Karpas-422 (cell line): ENCODE results near the gene EML6. TPM values are rescaled to one million over a fixed set of nuclear protein-coding genes. Genes with fewer than 3 reads are reported as not detected.

Source experiments
- DNase-seq: peaks from one replicate; pipeline ENCODE4 v3.0.0-alpha.2; 2015
- H2AFZ ChIP-seq: fragments of 200-600 bp; sonication (generic); 2 replicates; pipeline ENCODE4 v1.6.1; 2014; ENCODE audit warnings: antibody characterized with exemption, low read length, mixed read lengths
- H3K27ac ChIP-seq: fragments of 200-600 bp; sonication (generic); 2 replicates; pipeline ENCODE4 v1.5.1; 2014; ENCODE audit warnings: mild to moderate bottlenecking, low read length, moderate library complexity
- H3K27me3 ChIP-seq: fragments of 200-600 bp; sonication (generic); 2 replicates; pipeline ENCODE4 v1.6.1; 2014; ENCODE audit warnings: low read length, mixed read lengths
- H3K36me3 ChIP-seq: fragments of 200-600 bp; sonication (generic); 2 replicates; pipeline ENCODE4 v1.6.1; 2014; ENCODE audit warnings: low read length, mixed read lengths; ENCODE audit not compliant: insufficient read depth
- H3K4me1 ChIP-seq: fragments of 200-600 bp; sonication (generic); 2 replicates; pipeline ENCODE4 v1.6.1; 2014; ENCODE audit warnings: mild to moderate bottlenecking, low read length, mixed read lengths
- H3K4me2 ChIP-seq: fragments of 200-600 bp; sonication (generic); 2 replicates; pipeline ENCODE4 v1.6.1; 2014; ENCODE audit warnings: low read length, low read depth, mild to moderate bottlenecking; ENCODE audit not compliant: poor library complexity, severe bottlenecking
- H3K4me3 ChIP-seq: fragments of 200-600 bp; sonication (generic); 2 replicates; pipeline ENCODE4 v1.5.1; 2014; ENCODE audit warnings: mild to moderate bottlenecking, antibody characterized with exemption, low read length, mixed read lengths
- H3K79me2 ChIP-seq: fragments of 200-600 bp; sonication (generic); 2 replicates; pipeline ENCODE4 v1.6.1; 2014; ENCODE audit warnings: mild to moderate bottlenecking, low read length, mixed read lengths
- H3K9ac ChIP-seq: fragments of 200-600 bp; sonication (generic); 2 replicates; pipeline ENCODE4 v1.6.0; 2014; ENCODE audit warnings: low read length
- H3K9me2 ChIP-seq: fragments of 200-600 bp; sonication (generic), shearing (Covaris generic); replicated peaks from 2 replicates; pipeline ENCODE4 v1.6.0; 2014; ENCODE audit warnings: mild to moderate bottlenecking, low read length, moderate library complexity; ENCODE audit not compliant: insufficient read depth
- H3K9me3 ChIP-seq: fragments of 300-700, 200-600 bp; sonication (generic); 2 replicates; pipeline ENCODE4 v1.6.1; 2014; ENCODE audit warnings: low read length, mixed read lengths
- H4K20me1 ChIP-seq: fragments of 200-600 bp; sonication (generic); 2 replicates; pipeline ENCODE4 v1.6.1; 2014; ENCODE audit warnings: mild to moderate bottlenecking, antibody characterized with exemption, low read length, low read depth; ENCODE audit not compliant: insufficient read depth
- total RNA-seq: library from RNA; depleted of rRNA; stranded (reverse); fragments of >200 nt; shearing (Covaris generic); gene quantifications from 2 replicates; pipeline ENCODE4 v1.2.3, GENCODE V29; 2014; ENCODE audit warnings: low replicate concordance

The EML6 gene
- total RNA-seq, 1 experiment from 2014 or later, result 187 TPM

DNA sequence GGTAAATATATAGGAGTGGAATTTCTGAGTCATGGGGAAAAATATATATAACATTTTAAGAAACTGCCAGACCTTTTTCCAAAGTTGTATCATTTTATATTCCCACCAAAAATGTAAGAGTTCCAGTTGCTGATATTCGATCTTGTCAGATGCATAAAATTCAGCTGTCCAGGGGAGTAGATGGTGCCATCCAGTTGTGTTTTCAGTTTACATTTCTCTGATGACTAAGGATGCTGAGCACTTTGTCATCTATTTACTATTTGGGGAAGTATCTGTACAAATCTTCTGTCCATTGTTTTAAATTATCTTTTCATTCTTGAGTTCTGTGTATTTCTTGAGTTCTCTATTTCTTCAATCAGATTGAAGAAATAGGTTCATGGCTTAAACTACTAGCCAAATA, 200.7 kb downstream of the EML6 start:
- Histone ChIP-seq H3K27ac (no peak overlapping the region), H2AFZ (no peak overlapping the region), H3K36me3 (peaks cover 78% of the 10 kb centered on the region), H3K4me1 (no peaks in the 10 kb centered on the region), H3K4me3 (no peak overlapping the region), H3K79me2 (no peaks in the 10 kb centered on the region), H3K9ac (no peak overlapping the region), H3K9me2 (no peaks in the 10 kb centered on the region), H3K27me3 (no peaks in the 10 kb centered on the region), H3K9me3 (no peaks in the 10 kb centered on the region), H3K4me2 (no peak overlapping the region), H4K20me1 (no peaks in the 10 kb centered on the region)
- no peak for DNase-seq

DNA sequence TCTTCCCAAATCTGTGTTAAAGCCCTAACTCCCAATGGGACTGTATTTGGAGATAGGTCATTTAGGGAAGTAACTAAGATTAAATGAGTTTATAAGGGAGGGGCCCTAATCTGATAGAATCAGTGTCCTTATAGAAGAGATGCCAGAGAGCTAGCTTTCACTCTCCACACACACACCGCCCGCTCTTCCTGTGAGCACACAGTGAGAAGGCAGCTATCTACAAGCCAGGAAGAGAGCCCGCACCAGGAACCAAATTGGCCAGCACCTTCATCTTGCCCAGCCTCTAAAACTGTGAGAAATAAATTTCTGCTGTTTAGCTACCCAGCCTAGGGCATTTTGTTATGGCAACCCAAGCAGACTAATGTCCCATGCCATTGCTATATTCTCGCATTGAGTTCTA, 201.6 kb downstream of the EML6 start:
- no peaks in the 10 kb centered on the region for H3K4me1 ChIP-seq
- DNase-seq, result no peak
- H2AFZ ChIP-seq, result no peak overlapping the region
- peaks cover 72% of the 10 kb centered on the region for H3K36me3 ChIP-seq
- no peaks in the 10 kb centered on the region for H3K9me3 ChIP-seq
- no peaks in the 10 kb centered on the region for H3K9me2 ChIP-seq
- H3K27me3 ChIP-seq, result no peaks in the 10 kb centered on the region
- H3K4me3 ChIP-seq, result no peak overlapping the region
- no peak overlapping the region for H3K4me2 ChIP-seq
- no peak overlapping the region for H3K9ac ChIP-seq
- H4K20me1 ChIP-seq, result no peaks in the 10 kb centered on the region
- no peak overlapping the region for H3K27ac ChIP-seq
- H3K79me2 ChIP-seq, result no peaks in the 10 kb centered on the region

DNA sequence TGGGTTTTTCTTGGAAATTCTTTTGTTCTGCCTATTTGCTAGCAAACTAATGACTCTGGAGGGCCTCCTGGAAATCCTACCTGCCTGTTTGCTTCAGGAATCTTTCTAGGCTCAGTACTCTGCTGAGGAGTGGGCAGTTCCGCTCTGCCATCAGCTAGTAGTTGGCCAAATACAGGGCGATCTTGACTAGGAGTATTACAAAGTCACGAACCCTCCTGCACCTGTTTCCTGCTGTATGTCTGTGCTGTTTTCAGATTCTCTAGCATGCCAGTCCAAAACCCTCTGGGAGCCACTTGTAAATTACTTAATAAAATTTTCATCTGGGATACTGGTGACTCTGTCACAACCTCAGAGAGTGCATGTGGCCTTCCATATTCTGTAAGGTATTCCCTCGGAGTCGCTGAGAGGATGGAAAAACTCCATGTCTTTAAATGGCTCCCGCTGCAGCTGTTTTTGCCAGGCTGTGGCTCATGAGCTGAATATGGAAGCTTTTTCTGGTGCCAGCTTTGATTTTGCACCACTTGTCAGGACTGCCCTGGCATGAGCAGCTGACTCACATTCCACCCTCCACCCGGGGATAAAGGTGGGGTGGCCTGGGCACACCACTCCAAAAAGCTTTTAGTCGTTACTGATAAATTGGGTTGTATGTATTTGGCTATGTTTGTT, 203.8 kb downstream of the EML6 start:
- Histone ChIP-seq H3K79me2 (no peaks in the 10 kb centered on the region), H3K4me2 (no peak overlapping the region), H3K4me1 (no peaks in the 10 kb centered on the region), H2AFZ (no peak overlapping the region), H3K27ac (no peak overlapping the region), H3K36me3 (peaks cover 67% of the 10 kb centered on the region), H3K9me2 (no peaks in the 10 kb centered on the region), H3K9me3 (no peaks in the 10 kb centered on the region), H3K27me3 (no peaks in the 10 kb centered on the region), H3K4me3 (no peak overlapping the region), H3K9ac (no peak overlapping the region), H4K20me1 (no peaks in the 10 kb centered on the region)
- no peak for DNase-seq

DNA sequence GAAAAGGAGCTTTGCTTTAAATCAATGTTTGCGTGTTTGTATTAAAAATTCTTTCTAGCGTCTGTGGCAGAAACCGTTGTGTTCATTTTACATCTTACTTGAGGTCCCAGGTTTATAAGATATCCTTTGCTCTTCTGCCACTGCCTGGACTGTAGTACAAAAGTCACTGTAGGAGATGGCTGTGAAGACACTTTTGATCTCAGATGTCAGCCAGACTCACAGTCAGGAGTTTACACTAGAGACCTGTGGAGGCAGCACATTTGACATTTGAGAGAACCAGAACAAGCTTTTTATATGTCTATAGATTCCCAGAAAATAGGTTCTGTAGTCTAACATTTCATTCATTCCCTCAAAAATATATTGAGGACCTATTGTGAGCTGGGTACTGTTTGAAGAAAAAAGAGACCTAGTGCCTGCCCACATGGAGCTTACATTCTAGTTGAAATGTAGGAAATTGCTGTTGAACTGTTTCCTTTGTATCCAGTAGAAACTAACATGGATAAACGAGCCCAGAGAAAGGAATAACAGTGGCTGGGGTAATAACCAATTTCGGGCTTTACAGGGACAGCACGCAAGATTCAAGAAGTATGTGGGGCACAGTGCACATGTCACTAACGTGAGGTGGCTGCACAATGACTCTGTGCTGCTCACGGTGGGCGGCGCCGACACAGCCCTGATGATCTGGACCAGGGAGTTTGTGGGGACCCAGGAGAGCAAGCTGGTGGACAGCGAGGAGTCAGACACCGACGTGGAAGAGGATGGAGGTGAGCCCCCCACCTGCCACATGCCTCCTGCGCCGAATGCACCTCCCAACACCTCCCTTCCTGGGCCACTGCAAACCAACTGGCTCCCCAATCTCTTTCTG, 204.5 kb downstream of the EML6 start:
- no peak overlapping the region for H3K4me2 ChIP-seq
- no peaks in the 10 kb centered on the region for H3K9me3 ChIP-seq
- no peaks in the 10 kb centered on the region for H3K9me2 ChIP-seq
- no peak overlapping the region for H2AFZ ChIP-seq
- no peaks in the 10 kb centered on the region for H3K4me1 ChIP-seq
- no peaks in the 10 kb centered on the region for H3K79me2 ChIP-seq
- H3K9ac ChIP-seq, result no peak overlapping the region
- H3K27ac ChIP-seq, result no peak overlapping the region
- peaks cover 75% of the 10 kb centered on the region for H3K36me3 ChIP-seq
- DNase-seq, result no peak
- H3K27me3 ChIP-seq, result no peaks in the 10 kb centered on the region
- no peaks in the 10 kb centered on the region for H4K20me1 ChIP-seq
- no peak overlapping the region for H3K4me3 ChIP-seq

DNA sequence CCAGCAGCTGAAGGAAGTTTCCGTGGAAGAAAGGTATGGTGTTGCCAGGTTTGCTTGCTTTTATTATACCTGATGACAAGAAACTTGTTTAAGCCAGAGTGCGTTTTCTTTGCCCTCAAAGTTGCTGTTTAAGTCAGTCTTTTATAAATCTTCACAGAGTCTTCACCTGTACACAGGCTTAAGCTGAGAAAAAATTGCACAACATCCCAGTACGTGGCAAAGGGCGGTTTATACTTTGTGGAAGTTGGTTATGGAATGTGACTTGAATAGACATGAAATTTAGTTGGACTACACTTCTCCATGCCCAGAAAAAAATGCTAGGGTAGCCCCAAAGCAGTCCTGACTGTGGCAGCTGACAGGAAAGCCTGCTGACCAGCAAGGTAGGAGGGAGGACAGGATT, 205.3 kb downstream of the EML6 start:
- Histone ChIP-seq H3K79me2 (no peaks in the 10 kb centered on the region), H3K4me3 (no peak overlapping the region), H3K9me2 (no peaks in the 10 kb centered on the region), H4K20me1 (no peaks in the 10 kb centered on the region), H3K9me3 (no peaks in the 10 kb centered on the region), H3K4me1 (no peaks in the 10 kb centered on the region), H3K4me2 (no peak overlapping the region), H3K36me3 (peaks cover 76% of the 10 kb centered on the region), H3K27me3 (no peaks in the 10 kb centered on the region), H3K9ac (no peak overlapping the region), H2AFZ (no peak overlapping the region), H3K27ac (no peak overlapping the region)
- no peak for DNase-seq

DNA sequence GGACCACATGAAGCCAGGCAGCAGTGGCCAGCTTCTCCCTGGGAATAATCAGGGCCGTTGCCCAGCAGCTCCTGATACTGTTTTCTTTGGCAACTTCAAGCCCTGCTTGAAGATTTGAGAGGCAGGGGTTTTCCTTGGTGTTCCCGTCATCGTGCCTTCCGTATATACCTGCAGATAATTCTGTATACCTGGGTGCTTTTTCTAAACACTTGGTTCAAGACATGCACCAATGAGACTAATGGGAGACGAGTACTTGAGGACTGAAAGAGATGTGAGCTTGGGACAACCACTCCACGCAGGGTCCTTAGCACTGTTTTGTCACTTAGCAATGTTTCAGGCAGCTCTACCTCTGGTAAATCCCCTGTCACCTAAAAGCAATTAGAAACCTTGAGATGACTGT, 208.0 kb downstream of the EML6 start:
- H3K4me1 ChIP-seq, result peaks cover 10% of the 10 kb centered on the region
- no peak overlapping the region for H2AFZ ChIP-seq
- H3K27me3 ChIP-seq, result no peaks in the 10 kb centered on the region
- 0 out of 2 replicates have a peak, but pooled peaks cover 6% of the 10 kb centered on the region for H3K79me2 ChIP-seq
- no peaks in the 10 kb centered on the region for H3K9me2 ChIP-seq
- H3K9me3 ChIP-seq, result no peaks in the 10 kb centered on the region
- H3K9ac ChIP-seq, result no peak overlapping the region
- H3K4me2 ChIP-seq, result no peak overlapping the region
- no peak overlapping the region for H3K4me3 ChIP-seq
- no peaks in the 10 kb centered on the region for H4K20me1 ChIP-seq
- peaks cover 77% of the 10 kb centered on the region for H3K36me3 ChIP-seq
- no peak overlapping the region for H3K27ac ChIP-seq
- DNase-seq, result no peak

DNA sequence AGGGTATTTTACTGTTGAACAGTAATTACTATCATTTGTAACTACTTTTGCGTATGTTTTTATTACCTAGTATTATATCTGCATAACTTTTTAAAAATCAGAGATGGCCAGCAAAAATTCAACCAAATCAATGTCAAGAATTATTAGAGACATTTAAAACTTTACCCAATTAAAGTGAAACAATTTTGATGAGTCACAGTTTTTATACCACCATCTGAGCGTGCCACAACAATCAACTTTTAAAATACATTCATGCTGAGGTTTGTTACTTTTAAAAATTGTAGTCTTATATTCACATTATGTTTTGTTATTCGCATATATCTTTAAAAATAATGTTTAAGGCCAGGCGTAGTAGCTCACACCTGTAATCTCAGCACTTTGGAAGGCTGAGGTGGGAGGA, 211.9 kb downstream of the EML6 start:
- Histone ChIP-seq H2AFZ (no peak overlapping the region), H3K9me2 (no peaks in the 10 kb centered on the region), H3K4me2 (no peak overlapping the region), H3K36me3 (peaks cover 44% of the 10 kb centered on the region), H3K27ac (no peak overlapping the region), H3K9ac (no peak overlapping the region), H3K9me3 (no peaks in the 10 kb centered on the region), H3K4me3 (no peak overlapping the region), H3K79me2 (0 out of 2 replicates have a peak, but pooled peaks cover 6% of the 10 kb centered on the region), H3K27me3 (no peaks in the 10 kb centered on the region), H3K4me1 (peaks cover 11% of the 10 kb centered on the region), H4K20me1 (no peaks in the 10 kb centered on the region)
- no peak for DNase-seq

DNA sequence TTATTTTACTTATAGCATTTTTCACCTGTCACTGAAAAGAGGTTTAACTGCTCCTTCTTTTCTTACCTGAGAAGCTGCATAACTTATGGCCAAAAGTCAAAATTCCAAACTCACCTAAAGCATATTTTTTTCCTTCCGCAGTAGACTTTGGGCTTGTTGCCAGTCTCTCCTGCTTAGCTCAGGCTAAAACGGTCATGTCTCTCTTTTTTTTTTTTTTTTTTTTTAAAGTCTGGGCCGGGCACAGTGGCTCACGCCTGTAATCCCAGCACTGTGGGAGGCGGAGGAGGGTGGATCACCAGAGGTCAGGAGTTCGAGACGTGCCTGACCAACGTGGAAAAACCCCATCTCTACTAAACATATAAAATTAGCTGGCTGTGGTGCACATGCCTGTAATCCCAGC, 213.3 kb downstream of the EML6 start:
- Histone ChIP-seq H3K9me3 (no peaks in the 10 kb centered on the region), H3K79me2 (0 out of 2 replicates have a peak, but pooled peaks cover 6% of the 10 kb centered on the region), H3K4me3 (no peak overlapping the region), H4K20me1 (no peaks in the 10 kb centered on the region), H3K36me3 (peaks cover 35% of the 10 kb centered on the region), H2AFZ (no peak overlapping the region), H3K9me2 (no peaks in the 10 kb centered on the region), H3K9ac (no peak overlapping the region), H3K4me2 (no peak overlapping the region), H3K27me3 (no peaks in the 10 kb centered on the region), H3K4me1 (peaks cover 11% of the 10 kb centered on the region), H3K27ac (no peak overlapping the region)
- no peak for DNase-seq
